GM18526 (cell line): ENCODE measurements around the gene RYR1.

Experiments used
- POLR2A ChIP-seq: IDR thresholded peaks from 3 replicates; pipeline ENCODE4 v1.6.1; 2011; ENCODE audit not compliant: insufficient read length; ENCODE audit errors: extremely low read depth

Gene RYR1

GRCh38 chr19:38412961-38413360 is 20.5 kb upstream of the RYR1 start:
- TF ChIP-seq POLR2A: no peak

- TF ChIP-seq POLR2A: no peak
These were observed 20.1 kb upstream of the RYR1 start for GRCh38 chr19:38413416-38413815.

- TF ChIP-seq POLR2A: no peak
These were observed 16.3 kb upstream of the RYR1 start for GRCh38 chr19:38417146-38417543.

GRCh38 chr19:38417544-38418506 is 15.7 kb upstream of the RYR1 start:
- TF ChIP-seq POLR2A: no peak

- TF ChIP-seq POLR2A: no peak
These were observed 12.6 kb upstream of the RYR1 start for GRCh38 chr19:38420935-38421334.

GRCh38 chr19:38421856-38422255 is 11.6 kb upstream of the RYR1 start:
- no peak for TF ChIP-seq POLR2A

GRCh38 chr19:38422438-38422837 is 11.1 kb upstream of the RYR1 start:
- no peak for TF ChIP-seq POLR2A

- TF ChIP-seq POLR2A: no peak
These were observed 9.2 kb upstream of the RYR1 start for GRCh38 chr19:38424272-38424671.

- TF ChIP-seq POLR2A: no peak
These were observed 8.2 kb upstream of the RYR1 start for GRCh38 chr19:38425222-38425809.

- TF ChIP-seq POLR2A: no peak
These were observed 7.6 kb upstream of the RYR1 start, which contains the start of gene RASGRP4 for GRCh38 chr19:38425810-38426466. RASGRP4 (minus strand) TSS chr19:38426219; CDS start chr19:38426091, 128 bp downstream.

GRCh38 chr19:38429055-38429810 is 4.3 kb upstream of the RYR1 start:
- no peak for TF ChIP-seq POLR2A

GRCh38 chr19:38429811-38430156 is 3.7 kb upstream of the RYR1 start:
- TF ChIP-seq POLR2A: no peak

- no peak for TF ChIP-seq POLR2A
These were observed 2.6 kb upstream of the RYR1 start for GRCh38 chr19:38430931-38431330.

- TF ChIP-seq POLR2A: no peak
These were observed 1.1 kb downstream of the RYR1 start for GRCh38 chr19:38434549-38435051.

- no peak for TF ChIP-seq POLR2A
These were observed 3.8 kb downstream of the RYR1 start for GRCh38 chr19:38437295-38437694.
